ENCODE measurements around the gene XXYLT1. TPM values are rescaled to one million over a fixed set of nuclear protein-coding genes. Genes with fewer than 3 reads are reported as not detected.
A peak's percentile ranks its signal among the peaks of the same experiment; 100 is the strongest.
"Not testable (repeated sequence)": the region's sequence is repeated elsewhere in the genome, so short reads cannot be mapped to it uniquely, and the experiment has no call there.

The XXYLT1 gene
- total and polyA plus RNA-seq, 2 donors from 2014 or later, result 5.7 to 10.7 TPM

- Histone ChIP-seq H3K27me3 (ENCODE audit: control insufficient read depth, insufficient read depth, low read length) (no peaks in the 10 kb centered on the region), H3K4me3 (ENCODE audit: low read length in 3 of 3) (no peak overlapping the region), H3K9ac (ENCODE audit: low read length in 3 of 3) (no peak overlapping the region), H3K27ac (ENCODE audit: low read depth in 2 of 2, low read length in 2 of 2) (no peak overlapping the region), H3K9me3 (ENCODE audit: control insufficient read depth in 2 of 3, insufficient read depth in 1 of 3, low read length in 3 of 3) (no peaks in the 10 kb centered on the region), H3K4me1 (ENCODE audit: control insufficient read depth in 2 of 3, insufficient read depth in 2 of 3, low read depth in 1 of 3, low read length in 3 of 3) (no peaks in the 10 kb centered on the region), H3K36me3 (ENCODE audit: control insufficient read depth in 2 of 3, insufficient read depth in 3 of 3, low read length in 3 of 3) (no peaks in the 10 kb centered on the region)
- intact Hi-C loops (cut with DNase I), result no loop called here
- peak in 1 of 5 donors; percentile 61 for DNase-seq
- TF ChIP-seq CTCF (IDR thresholded peaks at IDR 0.05; ENCODE audit: borderline replicate concordance, extremely low read depth, insufficient read depth), result no peak
- no peak for FAIRE-seq
Measured at GRCh38 chr3:195040094-195040493, 230.9 kb downstream of the XXYLT1 start.

- Histone ChIP-seq H3K27me3 (ENCODE audit: control insufficient read depth, insufficient read depth, low read length) (no peaks in the 10 kb centered on the region), H3K27ac (ENCODE audit: low read depth in 2 of 2, low read length in 2 of 2) (no peak overlapping the region), H3K4me1 (ENCODE audit: control insufficient read depth in 2 of 3, insufficient read depth in 2 of 3, low read depth in 1 of 3, low read length in 3 of 3) (no peaks in the 10 kb centered on the region), H3K9ac (ENCODE audit: low read length in 3 of 3) (no peak overlapping the region), H3K36me3 (ENCODE audit: control insufficient read depth in 2 of 3, insufficient read depth in 3 of 3, low read length in 3 of 3) (no peaks in the 10 kb centered on the region), H3K4me3 (ENCODE audit: low read length in 3 of 3) (no peak overlapping the region), H3K9me3 (ENCODE audit: control insufficient read depth in 2 of 3, insufficient read depth in 1 of 3, low read length in 3 of 3) (no peaks in the 10 kb centered on the region)
- DNase-seq, result peak in 2 of 5 donors; percentile 7 to 15
- intact Hi-C loops (cut with DNase I), result no loop called here
- no peak for TF ChIP-seq CTCF (IDR thresholded peaks at IDR 0.05; ENCODE audit: borderline replicate concordance, extremely low read depth, insufficient read depth)
- FAIRE-seq, result no peak
Measured at GRCh38 chr3:195039180-195039843, 231.6 kb downstream of the XXYLT1 start.

- Histone ChIP-seq H3K4me3 (ENCODE audit: low read length in 3 of 3) (no peak overlapping the region), H3K9ac (ENCODE audit: low read length in 3 of 3) (no peak overlapping the region), H3K36me3 (ENCODE audit: control insufficient read depth in 2 of 3, insufficient read depth in 3 of 3, low read length in 3 of 3) (no peaks in the 10 kb centered on the region), H3K4me1 (ENCODE audit: control insufficient read depth in 2 of 3, insufficient read depth in 2 of 3, low read depth in 1 of 3, low read length in 3 of 3) (peaks cover 0 to 2% (median 0%) of the 10 kb centered on the region in 3 donors), H3K9me3 (ENCODE audit: control insufficient read depth in 2 of 3, insufficient read depth in 1 of 3, low read length in 3 of 3) (no peaks in the 10 kb centered on the region), H3K27ac (ENCODE audit: low read depth in 2 of 2, low read length in 2 of 2) (no peak overlapping the region), H3K27me3 (ENCODE audit: control insufficient read depth, insufficient read depth, low read length) (no peaks in the 10 kb centered on the region)
- TF ChIP-seq CTCF (IDR thresholded peaks at IDR 0.05; ENCODE audit: borderline replicate concordance, extremely low read depth, insufficient read depth), result no peak
- FAIRE-seq (no peak), DNase-seq (no peak)
- intact Hi-C loops (cut with DNase I), result no loop called here
Measured at GRCh38 chr3:195038161-195038560, 232.8 kb downstream of the XXYLT1 start.

- intact Hi-C loops (cut with DNase I); H3K36me3 ChIP-seq (ENCODE audit: control insufficient read depth in 2 of 3, insufficient read depth in 3 of 3, low read length in 3 of 3); H3K4me3 ChIP-seq (ENCODE audit: low read length in 3 of 3); H3K27ac ChIP-seq (ENCODE audit: low read depth in 2 of 2, low read length in 2 of 2); H3K9me3 ChIP-seq (ENCODE audit: control insufficient read depth in 2 of 3, insufficient read depth in 1 of 3, low read length in 3 of 3); H3K4me1 ChIP-seq (ENCODE audit: control insufficient read depth in 2 of 3, insufficient read depth in 2 of 3, low read depth in 1 of 3, low read length in 3 of 3); FAIRE-seq; DNase-seq; H3K9ac ChIP-seq (ENCODE audit: low read length in 3 of 3); H3K27me3 ChIP-seq (ENCODE audit: control insufficient read depth, insufficient read depth, low read length): not testable (repeated sequence)
Measured at GRCh38 chr3:195037586-195037985, 233.4 kb downstream of the XXYLT1 start.
